Breast epithelium (tissue), 4 donors: ENCODE measurements around the gene TTYH3. TPM values are rescaled to one million over a fixed set of nuclear protein-coding genes. Genes with fewer than 3 reads are reported as not detected.
"Not testable (repeated sequence)": the region's sequence is repeated elsewhere in the genome, so short reads cannot be mapped to it uniquely, and the experiment has no call there.

Experiments
- DNase-seq, 2 donors: peaks; one replicate each; pipeline ENCODE4 v3.0.0-alpha.2; 2019; ENCODE audit warnings: low spot score in 2 of 2
- H3K27ac ChIP-seq, 2 donors: fragments of 200-600 bp; sonication (generic) in 1 of 2; one replicate each; pipeline ENCODE4 v1.5.1; 2016 to 2019; ENCODE audit warnings: mild to moderate bottlenecking in 1 of 2
- H3K27me3 ChIP-seq, 2 donors: fragments of 200-600 bp; sonication (generic) in 1 of 2; one replicate each; pipeline versions ENCODE4 v1.5.1 to v1.6.0; 2017 to 2019; ENCODE audit warnings: control low read depth in 1 of 2, mild to moderate bottlenecking in 1 of 2
- H3K36me3 ChIP-seq: fragments of 200-600 bp; one replicate; pipeline ENCODE4 v1.5.1; 2019
- H3K4me1 ChIP-seq, 2 donors: fragments of 200-600 bp; sonication (generic); one replicate each; pipeline ENCODE4 v1.5.1; 2016 to 2019; ENCODE audit warnings: control low read depth in 1 of 2
- H3K4me3 ChIP-seq, 3 donors: fragments of 200-600 bp; sonication (generic); 1 replicate in 2 of 3; 2 replicates in 1 of 3; pipeline ENCODE4 v1.5.1; 2016 to 2019; ENCODE audit warnings: mild to moderate bottlenecking in 3 of 3, moderate library complexity in 2 of 3
- H3K9me3 ChIP-seq, 2 donors: fragments of 200-600 bp; sonication (generic) in 1 of 2; one replicate each; pipeline ENCODE4 v1.5.1; 2016 to 2019; ENCODE audit warnings: control low read depth in 1 of 2
- POLR2A ChIP-seq: fragments of 450-650 bp; IDR thresholded peaks from one replicate; pipeline ENCODE4 v1.6.1; 2016; ENCODE audit warnings: antibody characterized with exemption, mild to moderate bottlenecking, moderate library complexity
- POLR2AphosphoS5 ChIP-seq, 3 donors: sonication (generic); formaldehyde crosslinking; IDR thresholded peaks; one replicate each; pipeline ENCODE4 v1.6.1; 2017; ENCODE audit warnings: antibody characterized with exemption in 3 of 3
- intact Hi-C: fragments of 100-400 bp; cut with DNase I; formaldehyde crosslinking; loops from one replicate; pipeline ENCODE4 v1.15.1; 2023; ENCODE audit warnings: low total_unique reads
- total RNA-seq, 3 donors: library from RNA; depleted of rRNA; stranded (reverse); fragments of >200 nt; gene quantifications; one replicate each; pipeline ENCODE4 v1.1.0, GENCODE V29; 2016
- TF ChIP-seq, protein P1 (sequence below), 3 donors: fragments of 450-650 bp; IDR thresholded peaks; one replicate each; pipeline ENCODE4 v1.5.1; 2016 to 2017; ENCODE audit warnings: antibody characterized with exemption in 3 of 3, mild to moderate bottlenecking in 3 of 3, moderate library complexity in 3 of 3

The TTYH3 gene
- total RNA-seq, 3 donors from 2014 or later: 11.6 to 17.9 (median 17.4) TPM

DNA sequence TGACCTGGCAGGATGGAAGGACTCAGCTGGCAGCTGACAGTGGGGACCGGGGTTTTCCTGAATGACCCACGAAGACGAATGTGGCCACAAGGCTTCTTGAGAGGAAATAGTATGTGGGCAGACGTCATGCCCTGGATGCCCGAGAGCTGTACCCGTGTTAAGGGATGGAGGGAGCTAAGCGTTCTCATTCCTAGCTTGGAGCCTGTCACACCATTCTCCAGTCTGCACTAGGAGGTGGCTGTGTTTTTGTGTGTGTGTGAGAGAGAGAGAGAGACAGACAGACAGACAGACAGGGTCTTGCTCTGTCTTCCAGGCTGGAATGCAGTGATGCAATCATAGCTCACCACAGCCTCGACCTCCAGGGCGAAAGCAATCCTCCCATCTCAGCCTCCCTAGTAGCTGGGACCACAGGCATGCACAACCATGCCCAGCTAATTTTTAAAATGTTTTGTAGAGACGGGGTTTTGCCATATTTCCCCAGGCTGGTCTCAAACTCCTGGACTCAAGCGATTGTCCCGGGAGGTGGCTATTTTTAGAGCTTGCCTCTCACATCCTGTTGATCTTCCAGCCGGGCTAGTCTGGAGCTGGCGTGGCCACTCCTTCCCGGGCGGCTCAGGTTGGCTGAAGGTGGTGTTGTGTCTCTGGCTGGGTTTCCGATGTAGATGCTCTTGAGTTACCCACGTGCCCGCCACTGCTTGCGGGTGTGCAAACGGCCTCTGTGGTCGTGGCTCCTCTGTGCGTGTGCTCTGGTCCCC is 58.3 kb downstream of the TTYH3 start:
- TF ChIP-seq, protein P1, sequence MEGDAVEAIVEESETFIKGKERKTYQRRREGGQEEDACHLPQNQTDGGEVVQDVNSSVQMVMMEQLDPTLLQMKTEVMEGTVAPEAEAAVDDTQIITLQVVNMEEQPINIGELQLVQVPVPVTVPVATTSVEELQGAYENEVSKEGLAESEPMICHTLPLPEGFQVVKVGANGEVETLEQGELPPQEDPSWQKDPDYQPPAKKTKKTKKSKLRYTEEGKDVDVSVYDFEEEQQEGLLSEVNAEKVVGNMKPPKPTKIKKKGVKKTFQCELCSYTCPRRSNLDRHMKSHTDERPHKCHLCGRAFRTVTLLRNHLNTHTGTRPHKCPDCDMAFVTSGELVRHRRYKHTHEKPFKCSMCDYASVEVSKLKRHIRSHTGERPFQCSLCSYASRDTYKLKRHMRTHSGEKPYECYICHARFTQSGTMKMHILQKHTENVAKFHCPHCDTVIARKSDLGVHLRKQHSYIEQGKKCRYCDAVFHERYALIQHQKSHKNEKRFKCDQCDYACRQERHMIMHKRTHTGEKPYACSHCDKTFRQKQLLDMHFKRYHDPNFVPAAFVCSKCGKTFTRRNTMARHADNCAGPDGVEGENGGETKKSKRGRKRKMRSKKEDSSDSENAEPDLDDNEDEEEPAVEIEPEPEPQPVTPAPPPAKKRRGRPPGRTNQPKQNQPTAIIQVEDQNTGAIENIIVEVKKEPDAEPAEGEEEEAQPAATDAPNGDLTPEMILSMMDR (IDR thresholded peaks at IDR 0.05): no peak
- TF ChIP-seq POLR2AphosphoS5 (IDR thresholded peaks at IDR 0.05) (no peak), POLR2A (no peak)
- intact Hi-C loops: loop anchor here (10.0 kb wide), 1 partner anchor 215 kb away; the partner anchor contains the start of gene GRIFIN
- peaks cover 6 to 35% of the 10 kb centered on the region in 2 donors for H3K27me3 ChIP-seq
- no peaks in the 10 kb centered on the region for H3K9me3 ChIP-seq
- H3K4me3 ChIP-seq: no peak overlapping the region
- H3K36me3 ChIP-seq: no peaks in the 10 kb centered on the region
- DNase-seq: no peak
- peaks cover 0 to 7% of the 10 kb centered on the region in 2 donors for H3K4me1 ChIP-seq
- no peak overlapping the region for H3K27ac ChIP-seq

DNA sequence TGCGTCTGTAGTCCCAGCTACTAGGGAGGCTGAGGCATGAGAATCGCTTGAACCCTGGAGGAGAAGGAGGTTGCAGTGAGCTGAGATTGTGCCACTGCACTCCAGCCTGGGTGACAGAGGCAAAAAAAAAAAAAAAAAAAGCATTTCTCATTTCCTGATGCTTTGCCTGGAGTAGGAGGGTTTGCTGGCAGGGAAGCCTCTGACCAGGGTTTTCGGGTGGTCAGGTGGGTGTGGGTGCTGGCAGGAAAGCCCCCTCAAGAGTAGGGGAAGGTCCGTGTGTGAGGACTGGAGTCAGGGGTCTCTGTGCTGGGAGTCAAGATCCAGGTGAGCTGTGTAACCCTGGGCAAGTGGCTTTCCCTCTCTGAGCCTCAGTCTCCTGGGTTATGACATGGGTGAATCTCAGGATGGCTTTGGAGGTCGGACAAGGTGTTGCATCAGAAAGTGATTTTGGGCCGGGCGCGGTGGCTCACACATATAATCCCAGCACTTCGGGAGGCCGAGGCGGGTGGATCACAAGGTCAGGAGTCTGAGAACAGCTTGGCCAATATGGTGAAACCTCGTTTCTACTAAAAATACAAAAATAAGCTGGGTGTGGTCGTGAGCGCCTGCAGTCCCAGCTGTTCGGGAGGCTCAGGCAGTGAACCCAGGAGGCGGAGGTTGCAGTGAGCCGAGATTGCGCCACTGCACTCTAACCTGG is 59.4 kb downstream of the TTYH3 start:
- TF ChIP-seq POLR2A (no peak), POLR2AphosphoS5 (IDR thresholded peaks at IDR 0.05) (no peak)
- Histone ChIP-seq H3K27ac (no peak overlapping the region), H3K9me3 (no peaks in the 10 kb centered on the region), H3K27me3 (peaks cover 6 to 32% of the 10 kb centered on the region in 2 donors), H3K36me3 (no peaks in the 10 kb centered on the region), H3K4me3 (no peak overlapping the region), H3K4me1 (peaks cover 0 to 7% of the 10 kb centered on the region in 2 donors)
- intact Hi-C loops: no loop called here
- DNase-seq: no peak

GRCh38 chr7:2691932-2692439 is 60.2 kb downstream of the TTYH3 start:
- H3K27ac ChIP-seq, DNase-seq, intact Hi-C loops: not testable (repeated sequence)

GRCh38 chr7:2692543-2692942 is 60.8 kb downstream of the TTYH3 start:
- no peak for DNase-seq
- Histone ChIP-seq H3K36me3 (no peaks in the 10 kb centered on the region), H3K4me3 (no peak overlapping the region), H3K27me3 (peaks cover 5 to 21% of the 10 kb centered on the region in 2 donors), H3K27ac (no peak overlapping the region), H3K9me3 (no peaks in the 10 kb centered on the region), H3K4me1 (peaks cover 0 to 7% of the 10 kb centered on the region in 2 donors)
- intact Hi-C loops: no loop called here
- TF ChIP-seq POLR2A (no peak), POLR2AphosphoS5 (IDR thresholded peaks at IDR 0.05) (no peak)
- TF ChIP-seq, protein P1 (IDR thresholded peaks at IDR 0.05): no peak

More at GRCh38 chr7:2691932-2692439, 60.2 kb downstream of the TTYH3 start:
- H3K36me3 ChIP-seq, H3K9me3 ChIP-seq, H3K4me3 ChIP-seq, H3K4me1 ChIP-seq: not testable (repeated sequence)
- peaks cover 6 to 26% of the 10 kb centered on the region in 2 donors for H3K27me3 ChIP-seq

GRCh38 chr7:2693420-2694121 is 61.8 kb downstream of the TTYH3 start:
- H3K9me3 ChIP-seq, H3K27ac ChIP-seq, H3K4me3 ChIP-seq, H3K36me3 ChIP-seq, H3K4me1 ChIP-seq, DNase-seq, intact Hi-C loops: not testable (repeated sequence)
- peaks cover 0 to 10% of the 10 kb centered on the region in 2 donors for H3K27me3 ChIP-seq

- H3K36me3 ChIP-seq, intact Hi-C loops, H3K4me3 ChIP-seq: not testable (repeated sequence)
Measured at GRCh38 chr7:2694122-2694436, 62.3 kb downstream of the TTYH3 start.

More at GRCh38 chr7:2694122-2694436, 62.3 kb downstream of the TTYH3 start:
- H3K9me3 ChIP-seq, DNase-seq, H3K27me3 ChIP-seq, H3K27ac ChIP-seq, H3K4me1 ChIP-seq: not testable (repeated sequence)
